Spleen (tissue), 7 donors: Measurements from ENCODE around the gene FIG4.

Source experiments
- POLR2A ChIP-seq, 3 donors: fragments of 450-650 bp; IDR thresholded peaks; one replicate each; pipeline ENCODE4 v1.5.1; 2017; ENCODE audit warnings: antibody characterized with exemption in 3 of 3, mild to moderate bottlenecking in 1 of 3
- TF ChIP-seq, protein P1 (sequence below), 11 experiments: fragments of 200-600 bp in 7 of 11; fragments of 450-650 bp in 4 of 11; sonication (generic) in 4 of 11; IDR thresholded peaks in 8 of 11; conservative IDR thresholded peaks in 3 of 11; 1 replicate in 7 of 11; 2 replicates in 4 of 11; pipeline versions ENCODE4 v1.4.0 to v1.8.0; 2016 to 2021; ENCODE audit warnings: antibody characterized with exemption in 11 of 11, inconsistent platforms in 4 of 11, mild to moderate bottlenecking in 1 of 11
- donor health status: DM: no; HTN: no; CAD: no; lungs with moderate emphysema.
- donor health status: DM: no; HTN: no; CAD: no.
- donor health status: DM: no; HTN: no; CAD: no.

DNA sequence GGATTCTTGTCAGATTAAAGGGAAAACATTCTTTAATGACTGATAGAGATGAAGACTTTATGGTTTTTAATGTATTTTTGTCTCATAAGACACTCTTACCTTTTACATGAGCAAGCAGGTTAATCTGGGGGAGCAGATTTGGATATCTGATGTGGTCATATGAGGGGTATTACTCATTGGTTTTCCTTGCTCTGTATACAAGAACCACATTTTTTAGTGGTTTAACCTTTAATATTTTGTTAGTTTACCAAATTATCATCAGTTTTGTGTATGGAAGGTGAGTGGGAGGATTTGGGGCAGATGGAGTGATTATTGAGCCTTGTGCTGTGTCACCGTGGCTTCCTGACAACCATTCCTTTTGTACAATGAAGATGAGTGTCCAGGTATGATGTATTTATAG lies 112.9 kb downstream of the FIG4 start:
- TF ChIP-seq, protein P1, sequence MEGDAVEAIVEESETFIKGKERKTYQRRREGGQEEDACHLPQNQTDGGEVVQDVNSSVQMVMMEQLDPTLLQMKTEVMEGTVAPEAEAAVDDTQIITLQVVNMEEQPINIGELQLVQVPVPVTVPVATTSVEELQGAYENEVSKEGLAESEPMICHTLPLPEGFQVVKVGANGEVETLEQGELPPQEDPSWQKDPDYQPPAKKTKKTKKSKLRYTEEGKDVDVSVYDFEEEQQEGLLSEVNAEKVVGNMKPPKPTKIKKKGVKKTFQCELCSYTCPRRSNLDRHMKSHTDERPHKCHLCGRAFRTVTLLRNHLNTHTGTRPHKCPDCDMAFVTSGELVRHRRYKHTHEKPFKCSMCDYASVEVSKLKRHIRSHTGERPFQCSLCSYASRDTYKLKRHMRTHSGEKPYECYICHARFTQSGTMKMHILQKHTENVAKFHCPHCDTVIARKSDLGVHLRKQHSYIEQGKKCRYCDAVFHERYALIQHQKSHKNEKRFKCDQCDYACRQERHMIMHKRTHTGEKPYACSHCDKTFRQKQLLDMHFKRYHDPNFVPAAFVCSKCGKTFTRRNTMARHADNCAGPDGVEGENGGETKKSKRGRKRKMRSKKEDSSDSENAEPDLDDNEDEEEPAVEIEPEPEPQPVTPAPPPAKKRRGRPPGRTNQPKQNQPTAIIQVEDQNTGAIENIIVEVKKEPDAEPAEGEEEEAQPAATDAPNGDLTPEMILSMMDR (IDR thresholded peaks at IDR 0.05 in 8 of 11, conservative IDR thresholded peaks at IDR 0.05 in 3 of 11): no peak
- TF ChIP-seq POLR2A (IDR thresholded peaks at IDR 0.05): no peak
